GM12891 (cell line): ENCODE data around the gene MAPRE3.
A peak's percentile ranks its signal among the peaks of the same experiment; 100 is the strongest.

Experiments used
- DNase-seq: peaks from one replicate; pipeline ENCODE4 v3.0.0; 2011; ENCODE audit warnings: low spot score; ENCODE audit not compliant: insufficient read length
- FAIRE-seq: peaks from 2 replicates; lab custom pipeline; 2011; peaks lifted over from hg19 to GRCh38; lab: Jason Lieb, UNC
- PAX5 ChIP-seq: IDR thresholded peaks from 2 replicates; pipeline ENCODE4 v1.6.1; 2011; ENCODE audit warnings: low read length, moderate library complexity, mild to moderate bottlenecking; ENCODE audit not compliant: insufficient read depth, severe bottlenecking
- POLR2A ChIP-seq: IDR thresholded peaks from 2 replicates; pipeline ENCODE4 v1.6.1; 2011; ENCODE audit warnings: low read depth, low read length, control low read depth
- POLR2AphosphoS5 ChIP-seq: IDR thresholded peaks from 2 replicates; pipeline ENCODE4 v1.6.1; 2011; ENCODE audit warnings: low read depth, low read length, control low read depth
- POU2F2 ChIP-seq: IDR thresholded peaks from 2 replicates; pipeline ENCODE4 v1.6.1; 2011; ENCODE audit warnings: low read depth, mild to moderate bottlenecking, control low read depth, low read length, moderate library complexity
- SPI1 ChIP-seq: IDR thresholded peaks from 2 replicates; pipeline ENCODE4 v1.6.1; 2011; ENCODE audit warnings: low read depth, low read length, control low read depth
- TAF1 ChIP-seq: IDR thresholded peaks from 2 replicates; pipeline ENCODE4 v1.6.1; 2011; ENCODE audit warnings: low read depth, low read length, control low read depth

The MAPRE3 gene

GRCh38 chr2:27032495-27033252, 62.2 kb downstream of the MAPRE3 start, which contains the start of gene TMEM214:
TSS of gene TMEM214 (plus strand) at chr2:27032965. CDS start at chr2:27033016, 51 bp downstream.
- TF ChIP-seq PAX5: peak; percentile 44
- 0 out of 2 replicates have a peak, but pooled peaks have one; percentile 28 for TF ChIP-seq POU2F2
- peak; percentile 57; the same call in 1 of the 2 replicates for TF ChIP-seq TAF1
- peak; percentile 77 for TF ChIP-seq POLR2A
- no peak for TF ChIP-seq SPI1
- TF ChIP-seq POLR2AphosphoS5: peak; percentile 65; the same call in 1 of the 2 replicates
- FAIRE-seq (peak; percentile 87), DNase-seq (peak; percentile 98)

- TF ChIP-seq SPI1 (no peak), TAF1 (no peak), PAX5 (no peak), POU2F2 (no peak), POLR2A (no peak)
- no peak for FAIRE-seq
Measured at GRCh38 chr2:27033253-27033852, 62.9 kb downstream of the MAPRE3 start.

GRCh38 chr2:27038012-27038411, 67.6 kb downstream of the MAPRE3 start:
- FAIRE-seq: no peak
- no peak for DNase-seq
- TF ChIP-seq TAF1 (no peak), POLR2AphosphoS5 (no peak), POU2F2 (no peak)

More at GRCh38 chr2:27033253-27033852, 62.9 kb downstream of the MAPRE3 start:
- DNase-seq: no peak

GRCh38 chr2:27038631-27039339, 68.3 kb downstream of the MAPRE3 start:
- DNase-seq (no peak), FAIRE-seq (no peak)
- TF ChIP-seq POLR2AphosphoS5 (no peak), TAF1 (no peak)

- DNase-seq (no peak), FAIRE-seq (no peak)
- TF ChIP-seq POLR2A (no peak), SPI1 (no peak), PAX5 (no peak), POU2F2 (no peak), POLR2AphosphoS5 (no peak), TAF1 (no peak)
Measured at GRCh38 chr2:27039426-27039825, 69.0 kb downstream of the MAPRE3 start.

GRCh38 chr2:27039871-27040270, 69.4 kb downstream of the MAPRE3 start:
- no peak for FAIRE-seq
- no peak for TF ChIP-seq POLR2A
- no peak for TF ChIP-seq SPI1
- no peak for TF ChIP-seq PAX5
- no peak for TF ChIP-seq POU2F2
- TF ChIP-seq TAF1: no peak
- TF ChIP-seq POLR2AphosphoS5: no peak
- DNase-seq: no peak

- TF ChIP-seq POLR2AphosphoS5 (no peak), PAX5 (no peak), TAF1 (no peak), POU2F2 (no peak)
- FAIRE-seq (no peak), DNase-seq (no peak)
Measured at GRCh38 chr2:27040282-27040681, 69.8 kb downstream of the MAPRE3 start.

GRCh38 chr2:27041752-27042151, 71.3 kb downstream of the MAPRE3 start:
- TF ChIP-seq TAF1 (no peak), POLR2A (no peak), POLR2AphosphoS5 (no peak), PAX5 (no peak), POU2F2 (no peak), SPI1 (no peak)
- no peak for DNase-seq
- FAIRE-seq: peak; percentile 13

- DNase-seq: no peak
- FAIRE-seq: peak; percentile 93
- TF ChIP-seq SPI1: peak; percentile 94
- TF ChIP-seq POU2F2: no peak
- TF ChIP-seq POLR2AphosphoS5: peak; percentile 16; the same call in 1 of the 2 replicates
Measured at GRCh38 chr2:27042159-27042661, 71.8 kb downstream of the MAPRE3 start.
